Measurements from ENCODE around the gene CPTP. TPM values are rescaled to one million over a fixed set of nuclear protein-coding genes. Genes with fewer than 3 reads are reported as not detected.

The CPTP gene
- total and polyA plus RNA-seq, 2 of the 13 experiments (the other 11 are each of a cell fraction or from before 2014, with no cell fraction given) = 5.5 to 9.3 TPM

GRCh38 chr1:1367315-1367714 lies 42.7 kb downstream of the CPTP start:
- Histone ChIP-seq H3K9ac (ENCODE audit: insufficient read depth, low read depth, low read length) (no peak overlapping the region), H3K9me3 (ENCODE audit: low read length) (no peaks in the 10 kb centered on the region), H3K79me2 (ENCODE audit: insufficient read depth, low read length) (peaks cover 2% of the 10 kb centered on the region), H3K27me3 (ENCODE audit: control insufficient read depth in 1 of 2, insufficient read depth in 2 of 2, low read length in 2 of 2) (no peaks in the 10 kb centered on the region), H3K4me2 (ENCODE audit: low read depth, low read length) (no peak overlapping the region), H2AFZ (ENCODE audit: low read length) (no peak overlapping the region), H3K36me3 (replicated peaks in 1 of 2; ENCODE audit: control insufficient read depth in 1 of 2, insufficient read depth in 2 of 2, low read length in 2 of 2) (peaks cover 0 to 1% of the 10 kb centered on the region in 2 experiments; a peak in 1 of 5 replicates), H4K20me1 (ENCODE audit: insufficient read depth, low read length) (no peaks in the 10 kb centered on the region), H3K4me1 (ENCODE audit: insufficient read depth, low read length) (peaks cover 12% of the 10 kb centered on the region), H3K4me3 (replicated peaks in 1 of 3; ENCODE audit: insufficient read depth in 1 of 3, low read depth in 2 of 3, low read length in 3 of 3) (no peak overlapping the region), H3K27ac (ENCODE audit: extremely low read length, insufficient read depth, low read length) (no peak overlapping the region)
- FAIRE-seq = no peak
- in situ Hi-C loops (cut with HindIII; ENCODE audit: extremely low pct_ligation_motif_present, low pct_unique_long_range_greater_than_20kb) (no loop called here), intact Hi-C loops (cut with micrococcal nuclease; ENCODE audit: unreplicated experiment) (no loop called here)
- 79% methylated on average over 5 of the region's 5 CpGs for WGBS (ENCODE audit: low lambda C conversion rate)
- CTCF ChIA-PET (ENCODE audit: low intra/inter-chr PET ratio, low total read pairs) = no interaction called here
- no peak for TF ChIP-seq ZNF362 (CRISPR knock-in tag; IDR thresholded peaks at IDR 0.05; ENCODE audit: borderline replicate concordance)
- no peak for TF ChIP-seq ZFP90 (CRISPR knock-in tag; IDR thresholded peaks at IDR 0.05; ENCODE audit: borderline replicate concordance)
- TF ChIP-seq ZNF207 (IDR thresholded peaks at IDR 0.05; ENCODE audit: borderline replicate concordance) = no peak
- no peak for TF ChIP-seq ZNF337 (CRISPR knock-in tag; IDR thresholded peaks at IDR 0.05; ENCODE audit: borderline replicate concordance, low read depth)
- no peak for TF ChIP-seq USF2 (IDR thresholded peaks at IDR 0.05; ENCODE audit: low read depth, low read length)
- TF ChIP-seq USF2 (CRISPR knock-in tag; IDR thresholded peaks at IDR 0.05; ENCODE audit: borderline replicate concordance) = no peak
- no peak for TF ChIP-seq RAD21 (CRISPR knock-in tag; IDR thresholded peaks at IDR 0.05)
- no peak for TF ChIP-seq CCAR2 (optimal IDR thresholded peaks at IDR 0.05; ENCODE audit: low read depth, low read length)
- TF ChIP-seq RFX5 (IDR thresholded peaks at IDR 0.05; ENCODE audit: low read depth, low read length) = no peak
- no peak for TF ChIP-seq ETS1 (CRISPR knock-in tag; IDR thresholded peaks at IDR 0.05)
- no peak for TF ChIP-seq RARG (CRISPR knock-in tag; IDR thresholded peaks at IDR 0.05; ENCODE audit: low read depth)
- TF ChIP-seq FOXJ3 (CRISPR knock-in tag; IDR thresholded peaks at IDR 0.05; ENCODE audit: borderline replicate concordance) = no peak
- TF ChIP-seq SNAPC2 (CRISPR knock-in tag; IDR thresholded peaks at IDR 0.05) = no peak
- no peak for TF ChIP-seq ATF5 (CRISPR knock-in tag; IDR thresholded peaks at IDR 0.05; ENCODE audit: low read depth)
- no peak for TF ChIP-seq ARHGAP35 (CRISPR knock-in tag; IDR thresholded peaks at IDR 0.05; ENCODE audit: borderline replicate concordance)
- no peak for TF ChIP-seq BATF2 (CRISPR knock-in tag; IDR thresholded peaks at IDR 0.05)
- no peak for TF ChIP-seq ZNF580 (CRISPR knock-in tag; IDR thresholded peaks at IDR 0.05; ENCODE audit: borderline replicate concordance, low read depth)
- no peak for TF ChIP-seq ZNF570 (CRISPR knock-in tag; IDR thresholded peaks at IDR 0.05; ENCODE audit: borderline replicate concordance)
- no peak for TF ChIP-seq ZNF850 (CRISPR knock-in tag; conservative IDR thresholded peaks at IDR 0.05)
- ATAC-seq = no peak
- POLR2A ChIA-PET = no interaction called here
- BruUV-seq (replicated peaks) = no TSS peak
- DNase-seq (ENCODE audit: low spot score) = no peak
